Activated T-helper 2 cell treated with anti-CD3 and anti-CD28 coated beads, Interferon-gamma antibody, Interleukin-2, Interleukin-4, amounts not matched to agents 10 μg/mL and 5 μg/mL and 100 μg/mL, durations not matched to agents 14 hours and 24 hours and 36 hours (primary cell): ENCODE data around the gene LDLRAD3. TPM values are rescaled to one million over a fixed set of nuclear protein-coding genes. Genes with fewer than 3 reads are reported as not detected.
"Not testable (repeated sequence)": the region's sequence is repeated elsewhere in the genome, so short reads cannot be mapped to it uniquely, and the experiment has no call there.

Experiments
- DNase-seq: peaks from one replicate; pipeline ENCODE4 v3.0.0; 2021; ENCODE audit warnings: low spot score
- H3K27ac Mint-ChIP-seq: one replicate; pipeline ENCODE4 v1.8.0; 2021; ENCODE audit warnings: mixed read lengths
- H3K27me3 Mint-ChIP-seq: one replicate; pipeline ENCODE4 v1.8.0; 2021; ENCODE audit warnings: low read depth, mixed read lengths
- H3K36me3 Mint-ChIP-seq: one replicate; pipeline ENCODE4 v1.8.0; 2021; ENCODE audit warnings: low read depth, mixed read lengths
- H3K4me1 Mint-ChIP-seq: one replicate; pipeline ENCODE4 v1.8.0; 2021; ENCODE audit warnings: low read depth, mixed read lengths
- H3K4me3 Mint-ChIP-seq: one replicate; pipeline ENCODE4 v1.8.0; 2021; ENCODE audit warnings: low read depth, mild to moderate bottlenecking, moderate library complexity, mixed read lengths
- H3K9me3 Mint-ChIP-seq: one replicate; pipeline ENCODE4 v1.8.0; 2021; ENCODE audit warnings: mixed read lengths
- intact Hi-C: fragments of 100-400 bp; cut with micrococcal nuclease; formaldehyde crosslinking; loops from one replicate; pipeline ENCODE4 v1.15.1; 2023
- total RNA-seq: library from RNA; stranded (reverse); gene quantifications from 2 replicates; pipeline ENCODE4 v1.2.3, GENCODE V29; 2022

The LDLRAD3 gene
- total RNA-seq, 1 donor from 2014 or later = 1.4 TPM

DNA sequence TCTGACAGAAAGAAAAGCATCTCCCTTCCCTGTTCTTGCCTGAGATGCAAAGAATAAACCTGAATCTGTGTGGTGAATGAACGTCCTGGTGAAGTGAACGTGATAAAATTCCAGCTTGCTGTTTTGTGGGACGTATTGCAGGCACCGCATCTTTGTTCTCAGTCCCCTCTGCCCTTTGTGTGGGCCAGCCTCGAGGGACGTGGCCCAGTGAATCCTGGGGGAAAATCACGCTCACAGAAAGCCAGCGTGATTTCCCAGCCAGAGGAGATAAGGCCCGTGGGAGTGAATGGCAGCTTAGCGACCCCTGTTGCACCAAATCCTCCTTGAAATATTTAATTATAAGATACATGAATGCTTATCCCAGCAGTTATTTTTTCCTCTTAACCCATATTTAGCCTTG is 216.2 kb downstream of the LDLRAD3 start:
- no peaks in the 10 kb centered on the region for H3K36me3 Mint-ChIP-seq
- H3K4me3 Mint-ChIP-seq = no peak overlapping the region
- H3K4me1 Mint-ChIP-seq = no peaks in the 10 kb centered on the region
- H3K27ac Mint-ChIP-seq = no peak overlapping the region
- H3K9me3 Mint-ChIP-seq = no peaks in the 10 kb centered on the region
- no peak for DNase-seq
- intact Hi-C loops = no loop called here
- peaks cover 7% of the 10 kb centered on the region for H3K27me3 Mint-ChIP-seq

GRCh38 chr11:36161572-36161971 is 217.7 kb downstream of the LDLRAD3 start:
- H3K36me3 Mint-ChIP-seq = no peaks in the 10 kb centered on the region
- intact Hi-C loops = no loop called here
- no peaks in the 10 kb centered on the region for H3K9me3 Mint-ChIP-seq
- H3K27ac Mint-ChIP-seq = no peak overlapping the region
- DNase-seq = no peak
- no peaks in the 10 kb centered on the region for H3K4me1 Mint-ChIP-seq
- no peak overlapping the region for H3K4me3 Mint-ChIP-seq
- peaks cover 10% of the 10 kb centered on the region for H3K27me3 Mint-ChIP-seq

DNA sequence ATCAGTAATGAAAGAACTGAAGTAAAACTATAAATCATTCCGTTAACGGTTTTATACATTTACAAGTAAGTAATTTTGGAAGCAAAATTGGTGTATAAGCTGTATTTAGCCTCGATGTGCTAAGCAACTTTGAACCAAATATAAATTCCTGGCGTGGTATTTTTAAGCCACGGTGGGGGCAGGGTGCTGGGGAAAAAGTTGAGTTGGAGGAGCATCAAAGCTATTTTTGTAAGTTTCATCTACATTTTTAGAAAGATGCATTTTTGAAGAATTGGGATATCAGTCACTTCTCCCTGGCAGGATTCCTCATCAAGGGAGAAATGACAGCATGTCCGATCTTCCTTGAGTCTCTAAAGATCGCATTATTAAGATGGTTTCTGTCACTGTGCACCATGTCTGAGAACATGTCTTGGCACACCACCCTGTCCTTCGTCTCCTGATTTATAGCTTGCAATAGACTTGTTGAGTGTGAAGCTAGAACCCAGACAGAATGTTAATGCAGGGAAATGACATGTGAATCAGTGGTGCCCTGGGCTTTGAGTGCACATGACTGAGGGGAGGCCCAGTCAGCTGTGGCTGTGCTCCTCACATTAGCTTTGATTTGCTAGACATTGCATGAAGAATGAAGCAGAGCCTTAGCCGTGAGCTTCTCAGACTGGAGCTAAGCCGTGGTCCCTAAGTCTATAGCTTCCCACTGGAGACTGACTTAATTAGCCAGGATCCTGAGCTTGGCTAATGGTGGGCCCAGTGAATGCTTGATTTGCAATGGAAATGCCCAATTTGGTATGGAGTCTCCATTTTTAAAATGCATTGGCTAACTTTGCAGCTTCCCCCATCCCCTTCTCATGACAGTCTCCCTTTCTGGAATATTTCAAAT is 218.4 kb downstream of the LDLRAD3 start:
- Mint-ChIP-seq H3K9me3 (no peaks in the 10 kb centered on the region), H3K27ac (no peak overlapping the region), H3K4me1 (no peaks in the 10 kb centered on the region), H3K27me3 (peaks cover 7% of the 10 kb centered on the region), H3K4me3 (no peak overlapping the region), H3K36me3 (no peaks in the 10 kb centered on the region)
- DNase-seq = no peak
- intact Hi-C loops = no loop called here

DNA sequence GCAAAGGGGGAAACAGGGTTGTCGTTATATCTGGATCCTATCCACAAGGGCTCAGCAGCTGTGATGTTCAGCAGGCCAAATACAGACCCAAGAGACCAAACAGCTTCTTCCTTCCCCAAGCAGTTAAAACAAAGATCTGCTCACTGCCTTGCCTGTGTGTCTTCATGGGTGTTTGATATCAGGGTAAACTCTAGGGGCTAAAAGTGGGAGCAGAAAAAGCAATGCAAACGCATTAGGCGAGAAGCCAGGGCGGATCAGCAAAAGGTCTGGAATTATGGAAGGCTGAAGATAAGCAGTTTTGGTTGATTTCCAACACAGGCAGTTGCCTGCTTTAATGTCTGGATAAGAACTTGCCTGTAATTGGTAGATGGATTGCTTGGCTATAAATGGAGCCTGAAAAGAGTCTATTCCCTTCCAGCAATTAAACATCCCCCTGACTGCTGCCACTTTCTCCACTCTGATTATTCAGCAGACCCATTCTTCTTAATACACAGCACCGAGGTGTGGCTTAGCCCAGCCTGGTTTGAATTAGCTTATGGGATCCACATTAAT is 219.1 kb downstream of the LDLRAD3 start:
- peaks cover 8% of the 10 kb centered on the region for H3K27me3 Mint-ChIP-seq
- intact Hi-C loops = no loop called here
- H3K4me1 Mint-ChIP-seq = no peaks in the 10 kb centered on the region
- DNase-seq = no peak
- H3K27ac Mint-ChIP-seq = no peak overlapping the region
- no peak overlapping the region for H3K4me3 Mint-ChIP-seq
- H3K9me3 Mint-ChIP-seq = no peaks in the 10 kb centered on the region
- no peaks in the 10 kb centered on the region for H3K36me3 Mint-ChIP-seq

DNA sequence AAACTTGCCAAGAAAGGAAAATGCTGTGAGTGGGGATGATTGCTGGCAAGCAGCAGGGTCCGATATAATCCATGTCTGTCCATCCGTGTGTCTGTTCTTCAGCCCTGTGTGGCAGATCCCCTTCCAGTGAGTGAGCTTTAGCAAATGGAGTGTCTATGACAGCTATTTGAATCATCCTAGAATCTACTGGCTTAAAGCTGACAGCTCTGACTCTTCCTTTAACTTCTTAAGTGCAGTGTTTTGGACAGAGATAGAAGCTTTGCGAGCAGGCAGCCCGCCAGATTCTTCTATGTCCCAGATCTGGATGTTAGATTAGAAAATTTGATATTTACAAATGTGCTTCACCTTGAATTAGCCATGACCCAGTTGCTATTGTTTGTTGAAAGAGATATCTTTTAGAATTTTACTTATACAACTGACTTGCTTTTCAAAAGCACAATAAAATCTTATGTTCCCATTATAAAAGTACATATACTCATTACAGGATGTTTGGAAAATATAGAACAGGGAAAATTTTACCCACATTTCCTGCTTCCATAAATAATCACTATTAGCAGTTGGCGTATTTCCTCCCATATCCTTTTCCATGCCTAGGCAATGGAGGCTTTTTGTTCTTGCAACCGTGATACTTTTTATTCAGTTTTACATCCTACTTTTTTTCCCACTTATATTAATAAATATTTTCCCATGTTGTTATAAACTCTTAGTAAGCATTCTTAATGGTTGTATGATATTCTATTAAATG is 220.8 kb downstream of the LDLRAD3 start:
- Mint-ChIP-seq H3K9me3 (no peaks in the 10 kb centered on the region), H3K27ac (no peak overlapping the region), H3K27me3 (peaks cover 7% of the 10 kb centered on the region), H3K4me3 (no peak overlapping the region), H3K4me1 (no peaks in the 10 kb centered on the region), H3K36me3 (no peaks in the 10 kb centered on the region)
- DNase-seq = no peak
- intact Hi-C loops = no loop called here

DNA sequence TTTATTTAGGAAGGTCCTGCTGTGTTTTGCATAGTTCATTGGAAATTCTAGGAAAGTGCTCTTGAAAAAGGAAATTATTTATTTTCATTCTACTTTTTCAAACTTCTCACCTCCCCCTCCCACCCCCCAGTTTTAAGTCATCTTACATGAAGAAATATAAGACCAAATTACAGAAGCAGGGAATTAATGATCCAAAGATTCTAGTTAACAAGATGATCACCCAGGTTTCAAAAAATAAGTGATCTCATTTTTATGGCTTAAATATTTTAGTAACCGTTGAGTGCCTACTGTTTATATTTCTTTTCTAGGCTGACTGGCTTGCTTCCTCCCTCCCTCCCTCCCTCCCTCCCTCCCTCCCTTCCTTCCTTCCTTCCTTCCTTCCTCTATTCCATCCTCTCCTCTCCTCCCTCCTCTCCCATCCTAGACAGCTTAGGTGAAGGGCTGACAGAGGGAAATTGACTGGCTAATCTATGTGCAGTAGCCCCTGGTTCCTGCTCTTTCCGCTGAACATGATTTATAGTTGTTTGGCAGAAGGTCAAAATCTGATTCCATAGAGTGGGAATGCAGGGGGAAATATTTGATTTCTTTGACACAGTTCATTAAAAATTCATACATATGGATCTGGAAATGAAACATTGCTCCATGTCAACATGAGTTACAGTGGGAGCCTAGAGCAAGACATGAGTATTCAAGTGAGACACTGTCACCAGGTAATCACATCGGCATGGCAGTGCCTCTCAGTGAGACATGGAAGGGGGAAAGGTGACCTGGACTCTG is 221.9 kb downstream of the LDLRAD3 start:
- no peak overlapping the region for H3K27ac Mint-ChIP-seq
- intact Hi-C loops = no loop called here
- H3K27me3 Mint-ChIP-seq = peaks cover 7% of the 10 kb centered on the region
- no peaks in the 10 kb centered on the region for H3K9me3 Mint-ChIP-seq
- H3K36me3 Mint-ChIP-seq = no peaks in the 10 kb centered on the region
- DNase-seq = no peak
- H3K4me1 Mint-ChIP-seq = no peaks in the 10 kb centered on the region
- H3K4me3 Mint-ChIP-seq = no peak overlapping the region

GRCh38 chr11:36167073-36167472 is 223.2 kb downstream of the LDLRAD3 start:
- no peak for DNase-seq
- Mint-ChIP-seq H3K27me3 (peaks cover 7% of the 10 kb centered on the region), H3K4me1 (no peaks in the 10 kb centered on the region), H3K9me3 (no peaks in the 10 kb centered on the region), H3K4me3 (no peak overlapping the region), H3K27ac (no peak overlapping the region), H3K36me3 (no peaks in the 10 kb centered on the region)
- intact Hi-C loops = no loop called here

- DNase-seq = no peak
- Mint-ChIP-seq H3K4me3 (no peak overlapping the region), H3K27me3 (peaks cover 7% of the 10 kb centered on the region), H3K27ac (no peak overlapping the region), H3K4me1 (no peaks in the 10 kb centered on the region), H3K9me3 (no peaks in the 10 kb centered on the region), H3K36me3 (no peaks in the 10 kb centered on the region)
- intact Hi-C loops = no loop called here
These were observed 223.9 kb downstream of the LDLRAD3 start for GRCh38 chr11:36167729-36168128.

- no peaks in the 10 kb centered on the region for H3K9me3 Mint-ChIP-seq
- peaks cover 26% of the 10 kb centered on the region for H3K27me3 Mint-ChIP-seq
- H3K4me1 Mint-ChIP-seq = peaks cover 16% of the 10 kb centered on the region
- DNase-seq = no peak
- no peaks in the 10 kb centered on the region for H3K36me3 Mint-ChIP-seq
- intact Hi-C loops = no loop called here
- no peak overlapping the region for H3K27ac Mint-ChIP-seq
- H3K4me3 Mint-ChIP-seq = no peak overlapping the region
These were observed 234.0 kb downstream of the LDLRAD3 start for GRCh38 chr11:36177836-36178235.

GRCh38 chr11:36186340-36187175 is 242.7 kb downstream of the LDLRAD3 start:
- Mint-ChIP-seq H3K27me3 (no peaks in the 10 kb centered on the region), H3K27ac (no peak overlapping the region), H3K9me3 (no peaks in the 10 kb centered on the region), H3K36me3 (no peaks in the 10 kb centered on the region), H3K4me3 (no peak overlapping the region), H3K4me1 (no peaks in the 10 kb centered on the region)
- intact Hi-C loops = no loop called here
- DNase-seq = no peak

GRCh38 chr11:36187622-36188021 is 243.8 kb downstream of the LDLRAD3 start:
- Mint-ChIP-seq H3K27ac (no peak overlapping the region), H3K9me3 (no peaks in the 10 kb centered on the region), H3K27me3 (no peaks in the 10 kb centered on the region), H3K36me3 (no peaks in the 10 kb centered on the region), H3K4me1 (no peaks in the 10 kb centered on the region), H3K4me3 (no peak overlapping the region)
- no peak for DNase-seq
- intact Hi-C loops = no loop called here

- H3K9me3 Mint-ChIP-seq, H3K4me3 Mint-ChIP-seq, H3K27ac Mint-ChIP-seq, H3K27me3 Mint-ChIP-seq, H3K4me1 Mint-ChIP-seq, DNase-seq, intact Hi-C loops, H3K36me3 Mint-ChIP-seq: not testable (repeated sequence)
These were observed 245.9 kb downstream of the LDLRAD3 start for GRCh38 chr11:36189735-36190134.
